ENCODE measurements around the gene FEN1.

FEN1 gene

DNA sequence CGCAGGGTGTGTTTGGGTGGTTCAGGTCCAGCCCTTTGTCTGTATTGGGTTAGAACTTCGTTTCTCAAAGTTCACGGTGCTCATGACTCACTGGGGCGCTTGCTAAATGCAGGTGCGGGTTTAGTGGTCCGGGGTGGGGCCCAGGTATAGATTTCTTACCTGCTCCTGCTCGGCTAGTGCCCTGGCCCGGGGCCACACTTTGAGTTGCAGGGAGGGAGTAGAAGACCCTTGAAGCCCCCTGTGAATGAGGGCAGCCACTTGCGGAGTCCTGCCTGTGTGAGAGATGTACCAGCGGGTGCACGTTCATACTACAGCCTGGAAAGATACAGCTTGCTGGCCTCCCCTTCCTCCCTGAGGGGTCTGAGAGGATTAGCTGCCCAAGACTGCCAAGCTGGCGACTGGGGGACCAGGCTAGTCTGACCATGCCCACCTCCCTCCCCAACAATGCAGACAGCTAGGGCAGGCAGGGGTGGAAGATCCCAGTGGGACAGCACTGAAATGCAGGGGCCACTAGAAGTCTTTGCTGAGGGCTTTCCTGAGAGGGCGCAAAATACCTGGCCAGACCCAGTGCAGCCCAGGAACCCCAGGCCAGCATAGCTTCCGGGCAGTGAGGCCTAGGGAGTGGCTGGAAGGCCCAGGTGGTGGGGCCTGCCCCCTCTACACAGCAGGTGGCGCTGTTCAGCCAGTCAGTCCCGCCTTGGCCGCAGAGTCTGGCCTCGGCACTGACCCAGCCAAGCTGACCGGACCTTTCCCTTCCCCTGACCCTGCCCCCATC is 45.3 kb upstream of the FEN1 start:
- Histone ChIP-seq H3K79me2 (ENCODE audit: insufficient read depth, low read length) (no peaks in the 10 kb centered on the region), H3K4me2 (ENCODE audit: low read length) (no peak overlapping the region), H3K9ac (ENCODE audit: low read length) (no peak overlapping the region), H3K36me3 (ENCODE audit: insufficient read depth, low read length) (no peaks in the 10 kb centered on the region), H3K27ac (ENCODE audit: low read depth, low read length, poor library complexity, severe bottlenecking) (no peak overlapping the region), H3K27me3 (ENCODE audit: insufficient read depth, low read length) (peaks cover 6% of the 10 kb centered on the region; the same call in 1 of the 2 replicates), H3F3A (ENCODE audit: insufficient read depth, low read length) (no peaks in the 10 kb centered on the region), H4K20me1 (ENCODE audit: insufficient read depth, low read length) (no peaks in the 10 kb centered on the region), H2AFZ (ENCODE audit: low read length) (no peak overlapping the region), H3K9me3 (ENCODE audit: low read length) (no peaks in the 10 kb centered on the region), H3K4me3 (ENCODE audit: low read depth, low read length, poor library complexity, severe bottlenecking) (no peak overlapping the region), H3K4me1 (ENCODE audit: insufficient read depth, low read length, severe bottlenecking) (no peaks in the 10 kb centered on the region), H3K9me2 (ENCODE audit: low read depth, low read length) (no peaks in the 10 kb centered on the region)
- TF ChIP-seq EZH2 (IDR thresholded peaks at IDR 0.05; ENCODE audit: borderline replicate concordance, low read length) = no peak
- TF ChIP-seq, protein P1, sequence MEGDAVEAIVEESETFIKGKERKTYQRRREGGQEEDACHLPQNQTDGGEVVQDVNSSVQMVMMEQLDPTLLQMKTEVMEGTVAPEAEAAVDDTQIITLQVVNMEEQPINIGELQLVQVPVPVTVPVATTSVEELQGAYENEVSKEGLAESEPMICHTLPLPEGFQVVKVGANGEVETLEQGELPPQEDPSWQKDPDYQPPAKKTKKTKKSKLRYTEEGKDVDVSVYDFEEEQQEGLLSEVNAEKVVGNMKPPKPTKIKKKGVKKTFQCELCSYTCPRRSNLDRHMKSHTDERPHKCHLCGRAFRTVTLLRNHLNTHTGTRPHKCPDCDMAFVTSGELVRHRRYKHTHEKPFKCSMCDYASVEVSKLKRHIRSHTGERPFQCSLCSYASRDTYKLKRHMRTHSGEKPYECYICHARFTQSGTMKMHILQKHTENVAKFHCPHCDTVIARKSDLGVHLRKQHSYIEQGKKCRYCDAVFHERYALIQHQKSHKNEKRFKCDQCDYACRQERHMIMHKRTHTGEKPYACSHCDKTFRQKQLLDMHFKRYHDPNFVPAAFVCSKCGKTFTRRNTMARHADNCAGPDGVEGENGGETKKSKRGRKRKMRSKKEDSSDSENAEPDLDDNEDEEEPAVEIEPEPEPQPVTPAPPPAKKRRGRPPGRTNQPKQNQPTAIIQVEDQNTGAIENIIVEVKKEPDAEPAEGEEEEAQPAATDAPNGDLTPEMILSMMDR (IDR thresholded peaks at IDR 0.05; ENCODE audit: low read length) = peak; percentile 83

DNA sequence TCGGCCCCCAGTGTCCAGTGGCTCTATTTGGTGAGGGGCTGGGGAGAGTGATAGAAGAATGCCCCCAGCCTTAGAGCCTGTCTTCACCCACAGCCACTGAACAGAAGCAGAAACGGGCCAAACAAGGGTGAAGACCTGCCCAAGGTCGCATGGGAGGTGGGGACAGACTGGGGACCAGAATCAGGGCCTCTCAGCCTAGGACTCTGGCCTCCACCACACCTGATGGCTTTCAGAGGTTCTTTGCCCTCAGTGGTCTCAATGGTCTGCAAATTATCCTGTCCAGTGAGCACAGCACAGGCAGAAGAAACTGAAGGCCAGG is 44.8 kb upstream of the FEN1 start:
- H3F3A ChIP-seq (ENCODE audit: insufficient read depth, low read length) = no peaks in the 10 kb centered on the region
- TF ChIP-seq, protein P1 (IDR thresholded peaks at IDR 0.05; ENCODE audit: low read length) = no peak; the same call in none of the 2 replicates
- no peak for TF ChIP-seq EZH2 (IDR thresholded peaks at IDR 0.05; ENCODE audit: borderline replicate concordance, low read length)
- H3K79me2 ChIP-seq (ENCODE audit: insufficient read depth, low read length) = no peaks in the 10 kb centered on the region
- no peaks in the 10 kb centered on the region for H3K9me3 ChIP-seq (ENCODE audit: low read length)
- H3K4me3 ChIP-seq (ENCODE audit: low read depth, low read length, poor library complexity, severe bottlenecking) = no peak overlapping the region
- no peaks in the 10 kb centered on the region for H3K4me1 ChIP-seq (ENCODE audit: insufficient read depth, low read length, severe bottlenecking)
- H3K27me3 ChIP-seq (ENCODE audit: insufficient read depth, low read length) = peaks cover 6% of the 10 kb centered on the region; the same call in 1 of the 2 replicates
- H3K27ac ChIP-seq (ENCODE audit: low read depth, low read length, poor library complexity, severe bottlenecking) = no peak overlapping the region
- H4K20me1 ChIP-seq (ENCODE audit: insufficient read depth, low read length) = no peaks in the 10 kb centered on the region
- no peaks in the 10 kb centered on the region for H3K36me3 ChIP-seq (ENCODE audit: insufficient read depth, low read length)
- H3K4me2 ChIP-seq (ENCODE audit: low read length) = no peak overlapping the region
- H3K9ac ChIP-seq (ENCODE audit: low read length) = no peak overlapping the region
- H3K9me2 ChIP-seq (ENCODE audit: low read depth, low read length) = no peaks in the 10 kb centered on the region
- H2AFZ ChIP-seq (ENCODE audit: low read length) = no peak overlapping the region

DNA sequence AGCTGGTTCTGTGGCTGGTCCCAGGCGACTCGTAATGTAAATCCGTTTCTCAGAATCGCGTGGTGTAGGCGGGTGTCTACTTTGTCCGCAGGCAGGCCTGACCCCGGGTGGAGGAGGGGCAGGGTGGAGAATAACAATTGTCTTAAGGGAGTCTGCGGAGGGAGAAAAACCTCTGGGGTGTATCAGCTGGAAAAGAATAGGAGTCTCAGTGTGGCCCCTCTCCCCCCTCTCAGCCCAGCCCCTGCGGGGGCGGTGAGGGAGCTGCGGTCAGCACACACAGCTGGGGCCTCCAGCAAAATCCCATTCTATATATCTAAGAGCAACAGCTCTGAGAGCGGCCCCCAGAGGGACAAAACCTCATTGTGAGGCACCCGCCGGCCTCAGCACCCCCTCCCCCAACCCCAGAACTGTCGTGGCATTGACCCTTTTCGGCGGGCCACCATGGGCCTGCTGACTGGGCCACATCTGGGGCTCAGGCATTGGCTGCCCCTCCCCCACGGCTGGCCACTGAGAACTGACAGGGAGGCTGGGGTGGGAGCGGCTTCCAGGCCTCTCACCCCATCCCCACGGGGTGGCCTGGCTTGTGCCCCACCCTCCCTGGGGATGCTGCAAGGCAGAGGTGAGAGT is 43.0 kb upstream of the FEN1 start:
- Histone ChIP-seq H3K4me3 (ENCODE audit: low read depth, low read length, poor library complexity, severe bottlenecking) (no peak overlapping the region), H3K27ac (ENCODE audit: low read depth, low read length, poor library complexity, severe bottlenecking) (no peak overlapping the region), H3K4me1 (ENCODE audit: insufficient read depth, low read length, severe bottlenecking) (no peaks in the 10 kb centered on the region), H3K27me3 (ENCODE audit: insufficient read depth, low read length) (peaks cover 10% of the 10 kb centered on the region), H3K9me2 (ENCODE audit: low read depth, low read length) (no peaks in the 10 kb centered on the region), H3K4me2 (ENCODE audit: low read length) (no peak overlapping the region), H2AFZ (ENCODE audit: low read length) (no peak overlapping the region), H3K79me2 (ENCODE audit: insufficient read depth, low read length) (no peaks in the 10 kb centered on the region), H4K20me1 (ENCODE audit: insufficient read depth, low read length) (no peaks in the 10 kb centered on the region), H3F3A (ENCODE audit: insufficient read depth, low read length) (no peaks in the 10 kb centered on the region), H3K9ac (ENCODE audit: low read length) (no peak overlapping the region), H3K9me3 (ENCODE audit: low read length) (no peaks in the 10 kb centered on the region), H3K36me3 (ENCODE audit: insufficient read depth, low read length) (no peaks in the 10 kb centered on the region)
- TF ChIP-seq, protein P1 (IDR thresholded peaks at IDR 0.05; ENCODE audit: low read length) = no peak
- TF ChIP-seq EZH2 (IDR thresholded peaks at IDR 0.05; ENCODE audit: borderline replicate concordance, low read length) = no peak

Data from OCI-LY1 (cell line).